NOMO-1 treated with dmso at 0.1 percent for 144 hours (cell line): ENCODE measurements around the gene CCDC85C.

Source experiments
- DNase-seq: peaks from one replicate; lab custom pipeline; 2025; ENCODE audit not compliant: unreplicated experiment; lab: John Stamatoyannopoulos, UW

Gene CCDC85C

GRCh38 chr14:99452968-99453367 is 151.0 kb downstream of the CCDC85C start:
- no peak for DNase-seq

DNA sequence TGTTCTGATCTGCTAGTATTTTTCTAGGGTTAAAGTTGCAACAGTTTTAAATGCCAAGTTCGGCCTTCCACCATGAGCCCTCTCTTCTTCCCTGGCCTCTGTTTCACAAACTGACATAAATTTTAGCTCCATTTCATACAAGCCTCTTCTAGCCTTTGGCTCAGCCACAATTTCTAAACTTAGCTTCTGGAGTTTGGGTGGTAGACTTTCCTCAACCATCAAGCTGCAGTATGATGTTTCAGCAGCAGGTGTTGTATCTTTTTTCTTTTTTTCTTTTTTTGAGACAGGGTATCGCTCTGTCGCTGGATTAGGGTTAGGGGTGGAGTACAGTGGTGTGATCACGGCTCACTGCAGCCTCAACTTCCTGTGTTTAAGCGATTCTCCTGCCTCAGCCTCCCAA is 152.8 kb downstream of the CCDC85C start:
- no peak for DNase-seq

DNA sequence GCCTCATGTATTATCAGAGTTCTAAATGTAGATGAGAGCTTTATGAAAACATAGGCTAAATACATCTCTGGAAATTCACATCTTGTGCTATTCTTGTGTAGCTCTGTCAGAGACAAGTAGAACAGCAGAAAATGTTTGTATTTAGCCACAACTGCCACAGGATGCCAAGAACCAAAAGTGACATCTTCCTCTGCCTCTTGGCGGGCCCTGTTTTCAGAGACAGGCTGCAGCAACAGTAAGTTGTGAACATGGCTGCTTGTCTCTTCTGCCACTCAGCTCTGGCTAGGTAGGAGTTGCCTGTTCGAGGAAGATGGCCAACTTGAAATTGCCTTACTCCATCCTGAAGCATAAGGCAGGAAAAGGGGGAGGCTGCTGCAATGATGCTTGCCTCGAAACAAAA is 153.7 kb downstream of the CCDC85C start:
- DNase-seq, result no peak
